ENCODE results near the gene NOD1.

The NOD1 gene

DNA sequence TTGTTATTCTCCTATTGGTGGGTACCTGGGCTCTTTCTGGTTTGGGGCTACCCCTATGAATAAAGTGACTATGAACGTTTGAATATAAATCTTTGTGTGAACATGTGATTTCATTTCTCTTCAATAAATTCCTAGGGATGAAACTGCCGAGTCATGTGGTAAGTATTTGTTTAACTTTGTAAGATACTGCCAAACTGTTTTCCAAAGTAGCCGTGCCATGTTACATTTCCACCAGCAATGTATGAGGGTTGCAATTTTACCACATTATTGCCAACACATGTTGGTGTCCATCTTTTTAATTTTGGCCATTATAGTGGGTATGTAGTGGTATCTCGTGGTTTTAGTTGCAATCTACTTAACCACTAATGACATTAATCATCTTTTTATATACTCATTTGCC, 99.5 kb downstream of the NOD1 start:
- in situ Hi-C loops (cut with HindIII; ENCODE audit: low sequenced_read_pairs) = no loop called here

DNA sequence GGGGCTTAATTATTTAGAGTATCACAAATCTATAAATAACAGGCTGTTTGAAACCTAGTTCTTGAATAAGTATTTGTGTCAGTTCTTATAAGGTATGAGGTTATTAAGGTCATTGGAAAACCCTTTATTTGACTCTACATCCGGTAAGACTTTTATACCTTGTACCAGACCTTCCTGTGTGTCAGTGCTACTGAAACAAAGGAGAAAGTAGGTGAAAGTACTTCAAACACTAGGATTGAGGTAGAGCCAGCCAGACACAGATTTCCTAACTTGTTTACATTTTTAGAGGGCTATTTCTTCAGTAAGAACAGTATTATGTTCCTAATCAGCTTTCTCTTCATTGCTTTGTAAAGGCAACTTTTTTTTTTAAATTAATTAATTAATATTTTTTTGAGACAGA, 100.3 kb downstream of the NOD1 start:
- in situ Hi-C loops (cut with HindIII; ENCODE audit: low sequenced_read_pairs) = no loop called here
